Suprapubic skin (tissue), 4 donors: ENCODE results near the gene MYO1F. TPM values are rescaled to one million over a fixed set of nuclear protein-coding genes. Genes with fewer than 3 reads are reported as not detected.
A peak's percentile ranks its signal among the peaks of the same experiment; 100 is the strongest.

ENCODE experiments used
- DNase-seq, 2 donors: peaks; one replicate each; pipeline ENCODE4 v3.0.0-alpha.2; 2019; ENCODE audit warnings: low spot score in 2 of 2
- H3K27ac ChIP-seq: fragments of 200-600 bp; sonication (generic); one replicate; pipeline ENCODE4 v1.5.1; 2019
- H3K27me3 ChIP-seq: fragments of 200-600 bp; sonication (generic); one replicate; pipeline ENCODE4 v1.5.1; 2019
- H3K36me3 ChIP-seq: fragments of 200-600 bp; sonication (generic); one replicate; pipeline ENCODE4 v1.5.1; 2019
- H3K4me1 ChIP-seq: fragments of 200-600 bp; sonication (generic); one replicate; pipeline ENCODE4 v1.5.1; 2019
- H3K4me3 ChIP-seq: fragments of 200-600 bp; sonication (generic); one replicate; pipeline ENCODE4 v1.5.1; 2019; ENCODE audit warnings: mild to moderate bottlenecking
- H3K9me3 ChIP-seq: fragments of 200-600 bp; sonication (generic); one replicate; pipeline ENCODE4 v1.5.1; 2019
- CTCF ChIP-seq, 2 donors: fragments of 200-600 bp in 1 of 2; fragments of 450-650 bp in 1 of 2; sonication (generic) in 1 of 2; IDR thresholded peaks; one replicate each; pipeline ENCODE4 v1.5.1; 2016 to 2019; ENCODE audit warnings: antibody characterized with exemption in 2 of 2, mild to moderate bottlenecking in 1 of 2, moderate library complexity in 1 of 2
- EP300 ChIP-seq: sonication (generic); formaldehyde crosslinking; IDR thresholded peaks from one replicate; pipeline ENCODE4 v1.6.1; 2017; ENCODE audit warnings: antibody characterized with exemption
- POLR2A ChIP-seq, 2 donors: fragments of 450-650 bp; IDR thresholded peaks; one replicate each; pipeline ENCODE4 v1.6.1; 2017; ENCODE audit warnings: antibody characterized with exemption in 2 of 2, mild to moderate bottlenecking in 2 of 2, moderate library complexity in 2 of 2
- POLR2AphosphoS5 ChIP-seq, 3 donors: sonication (generic); formaldehyde crosslinking; IDR thresholded peaks; one replicate each; pipeline ENCODE4 v1.6.1; 2017; ENCODE audit warnings: antibody characterized with exemption in 3 of 3
- whole genome bisulfite sequencing: methylation state at CpG from one replicate; pipeline ENCODE4 v1.1.5; 2018; 5-methylcytosine and 5-hydroxymethylcytosine counted together
- total RNA-seq, 4 donors: library from RNA; depleted of rRNA; stranded (reverse); fragments of >200 nt; gene quantifications; one replicate each; pipeline ENCODE4 v1.1.0, GENCODE V29; 2016

MYO1F gene
- total RNA-seq, 4 donors from 2014 or later, result 3.2 to 14.6 (median 3.3) TPM

- H3K9me3 ChIP-seq, result no peaks in the 10 kb centered on the region
- peaks cover 14% of the 10 kb centered on the region for H3K36me3 ChIP-seq
- DNase-seq, result no peak
- H3K27ac ChIP-seq, result no peak overlapping the region
- no peaks in the 10 kb centered on the region for H3K27me3 ChIP-seq
- H3K4me3 ChIP-seq, result peak overlapping the region; percentile 60
- 24% methylated on average over 18 of the region's 18 CpGs for WGBS
- TF ChIP-seq POLR2A (IDR thresholded peaks at IDR 0.05) (no peak), POLR2AphosphoS5 (IDR thresholded peaks at IDR 0.05) (no peak), CTCF (IDR thresholded peaks at IDR 0.05) (no peak), EP300 (no peak)
- H3K4me1 ChIP-seq, result peaks cover 28% of the 10 kb centered on the region
Observed at GRCh38 chr19:8506402-8506957, 70.8 kb downstream of the MYO1F start.

- WGBS, result under 1% methylated on average over 17 of the region's 56 CpGs
- Histone ChIP-seq H3K27ac (no peak overlapping the region), H3K4me1 (peaks cover 23% of the 10 kb centered on the region), H3K27me3 (no peaks in the 10 kb centered on the region), H3K36me3 (peaks cover 8% of the 10 kb centered on the region), H3K9me3 (no peaks in the 10 kb centered on the region), H3K4me3 (peak overlapping the region; percentile 60)
- peak in 1 of 2 donors; percentile 89 for DNase-seq
- TF ChIP-seq CTCF (IDR thresholded peaks at IDR 0.05), result peak; percentile 31 to 78
- TF ChIP-seq EP300, result no peak
Observed at GRCh38 chr19:8505680-8506401, 71.4 kb downstream of the MYO1F start.

- no peaks in the 10 kb centered on the region for H3K27me3 ChIP-seq
- peaks cover 23% of the 10 kb centered on the region for H3K4me1 ChIP-seq
- no peak overlapping the region for H3K27ac ChIP-seq
- no peak for TF ChIP-seq POLR2AphosphoS5 (IDR thresholded peaks at IDR 0.05)
- no peak for TF ChIP-seq CTCF (IDR thresholded peaks at IDR 0.05)
- TF ChIP-seq EP300, result no peak
- TF ChIP-seq POLR2A (IDR thresholded peaks at IDR 0.05), result no peak
- no peaks in the 10 kb centered on the region for H3K9me3 ChIP-seq
- no peak overlapping the region for H3K4me3 ChIP-seq
- whole genome bisulfite sequencing, result 47% methylated on average over 6 of the region's 6 CpGs
- peaks cover 3% of the 10 kb centered on the region for H3K36me3 ChIP-seq
- DNase-seq, result no peak
Observed at GRCh38 chr19:8504919-8505318, 72.3 kb downstream of the MYO1F start.

- Histone ChIP-seq H3K27me3 (no peaks in the 10 kb centered on the region), H3K27ac (no peak overlapping the region)
Observed at GRCh38 chr19:8504171-8504570, 73.1 kb downstream of the MYO1F start.

More at GRCh38 chr19:8504171-8504570, 73.1 kb downstream of the MYO1F start:
- Histone ChIP-seq H3K4me3 (no peak overlapping the region), H3K9me3 (no peaks in the 10 kb centered on the region), H3K4me1 (peaks cover 23% of the 10 kb centered on the region), H3K36me3 (peaks cover 3% of the 10 kb centered on the region)
- DNase-seq, result no peak
- 82% methylated on average over 7 of the region's 7 CpGs for WGBS
- TF ChIP-seq EP300 (no peak), POLR2AphosphoS5 (IDR thresholded peaks at IDR 0.05) (no peak), POLR2A (IDR thresholded peaks at IDR 0.05) (no peak), CTCF (IDR thresholded peaks at IDR 0.05) (no peak)
